Esophagus muscularis mucosa (tissue), 4 donors: ENCODE data around the gene CAMSAP1. TPM values are rescaled to one million over a fixed set of nuclear protein-coding genes. Genes with fewer than 3 reads are reported as not detected.

Experiments
- DNase-seq: peaks from one replicate; pipeline ENCODE4 v3.0.0-alpha.2; 2017; ENCODE audit errors: extremely low spot score
- H3K27ac ChIP-seq, 4 donors: fragments of 200-600 bp; sonication (generic); replicated peaks in 1 of 4; 1 replicate in 3 of 4; 2 replicates in 1 of 4; pipeline ENCODE4 v1.5.1; 2016 to 2019; ENCODE audit warnings: mild to moderate bottlenecking in 1 of 4
- H3K27me3 ChIP-seq, 4 donors: fragments of 200-600 bp; sonication (generic); one replicate each; pipeline versions ENCODE4 v1.5.1 to v1.6.0; 2016 to 2019
- H3K36me3 ChIP-seq, 4 donors: fragments of 200-600 bp; sonication (generic); one replicate each; pipeline ENCODE4 v1.5.1; 2016 to 2019
- H3K4me1 ChIP-seq, 4 donors: fragments of 200-600 bp; sonication (generic); one replicate each; pipeline ENCODE4 v1.5.1; 2016 to 2019
- H3K4me3 ChIP-seq, 4 donors: fragments of 200-600 bp; sonication (generic); 1 replicate in 2 of 4; 2 replicates in 2 of 4; pipeline ENCODE4 v1.5.1; 2016 to 2019; ENCODE audit warnings: mild to moderate bottlenecking in 4 of 4, moderate library complexity in 1 of 4
- H3K9me3 ChIP-seq, 4 donors: fragments of 200-600 bp; sonication (generic); 1 replicate in 3 of 4; 2 replicates in 1 of 4; pipeline ENCODE4 v1.5.1; 2016 to 2019
- EP300 ChIP-seq: sonication (generic); formaldehyde crosslinking; IDR thresholded peaks from one replicate; pipeline ENCODE4 v1.6.1; 2017; ENCODE audit warnings: antibody characterized with exemption
- POLR2A ChIP-seq: fragments of 450-650 bp; IDR thresholded peaks from one replicate; pipeline ENCODE4 v1.6.1; 2017; ENCODE audit warnings: antibody characterized with exemption, moderate library complexity, mild to moderate bottlenecking, low read depth
- POLR2AphosphoS5 ChIP-seq, 2 donors: sonication (generic); formaldehyde crosslinking; IDR thresholded peaks; one replicate each; pipeline ENCODE4 v1.6.1; 2017; ENCODE audit warnings: antibody characterized with exemption in 2 of 2
- WGBS: methylation state at CpG from one replicate; pipeline ENCODE4 v1.1.5; 2018; 5-methylcytosine and 5-hydroxymethylcytosine counted together
- intact Hi-C: fragments of 100-400 bp; cut with DNase I; formaldehyde crosslinking; loops from one replicate; pipeline ENCODE4 v1.15.1; 2023
- total RNA-seq, 4 donors: library from RNA; depleted of rRNA; stranded (reverse); fragments of >200 nt; gene quantifications; one replicate each; pipeline versions ENCODE4 v1.1.0 to v1.2.1, GENCODE V29; 2016
- TF ChIP-seq, protein P1 (sequence below), 3 experiments: fragments of 200-600 bp in 2 of 3; fragments of 450-650 bp in 1 of 3; sonication (generic) in 2 of 3; IDR thresholded peaks; one replicate each; pipeline ENCODE4 v1.5.1; 2017 to 2019; ENCODE audit warnings: antibody characterized with exemption in 3 of 3, mild to moderate bottlenecking in 2 of 3, moderate library complexity in 1 of 3

The CAMSAP1 gene
- total RNA-seq, 4 donors from 2014 or later, result 21.0 to 52.7 (median 30.5) TPM

GRCh38 chr9:135848341-135849047 is 58.9 kb downstream of the CAMSAP1 start:
- no peaks in the 10 kb centered on the region for H3K4me1 ChIP-seq
- no peak for DNase-seq
- H3K9me3 ChIP-seq, result no peaks in the 10 kb centered on the region
- no peak overlapping the region for H3K27ac ChIP-seq
- intact Hi-C loops, result no loop called here
- H3K4me3 ChIP-seq, result no peak overlapping the region
- H3K36me3 ChIP-seq, result peaks cover 3 to 52% (median 29%) of the 10 kb centered on the region in 4 donors
- WGBS, result 91% methylated on average over 13 of the region's 13 CpGs
- no peaks in the 10 kb centered on the region for H3K27me3 ChIP-seq
- TF ChIP-seq POLR2AphosphoS5 (IDR thresholded peaks at IDR 0.05), result no peak
- TF ChIP-seq, protein P1, sequence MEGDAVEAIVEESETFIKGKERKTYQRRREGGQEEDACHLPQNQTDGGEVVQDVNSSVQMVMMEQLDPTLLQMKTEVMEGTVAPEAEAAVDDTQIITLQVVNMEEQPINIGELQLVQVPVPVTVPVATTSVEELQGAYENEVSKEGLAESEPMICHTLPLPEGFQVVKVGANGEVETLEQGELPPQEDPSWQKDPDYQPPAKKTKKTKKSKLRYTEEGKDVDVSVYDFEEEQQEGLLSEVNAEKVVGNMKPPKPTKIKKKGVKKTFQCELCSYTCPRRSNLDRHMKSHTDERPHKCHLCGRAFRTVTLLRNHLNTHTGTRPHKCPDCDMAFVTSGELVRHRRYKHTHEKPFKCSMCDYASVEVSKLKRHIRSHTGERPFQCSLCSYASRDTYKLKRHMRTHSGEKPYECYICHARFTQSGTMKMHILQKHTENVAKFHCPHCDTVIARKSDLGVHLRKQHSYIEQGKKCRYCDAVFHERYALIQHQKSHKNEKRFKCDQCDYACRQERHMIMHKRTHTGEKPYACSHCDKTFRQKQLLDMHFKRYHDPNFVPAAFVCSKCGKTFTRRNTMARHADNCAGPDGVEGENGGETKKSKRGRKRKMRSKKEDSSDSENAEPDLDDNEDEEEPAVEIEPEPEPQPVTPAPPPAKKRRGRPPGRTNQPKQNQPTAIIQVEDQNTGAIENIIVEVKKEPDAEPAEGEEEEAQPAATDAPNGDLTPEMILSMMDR (IDR thresholded peaks at IDR 0.05), result no peak

DNA sequence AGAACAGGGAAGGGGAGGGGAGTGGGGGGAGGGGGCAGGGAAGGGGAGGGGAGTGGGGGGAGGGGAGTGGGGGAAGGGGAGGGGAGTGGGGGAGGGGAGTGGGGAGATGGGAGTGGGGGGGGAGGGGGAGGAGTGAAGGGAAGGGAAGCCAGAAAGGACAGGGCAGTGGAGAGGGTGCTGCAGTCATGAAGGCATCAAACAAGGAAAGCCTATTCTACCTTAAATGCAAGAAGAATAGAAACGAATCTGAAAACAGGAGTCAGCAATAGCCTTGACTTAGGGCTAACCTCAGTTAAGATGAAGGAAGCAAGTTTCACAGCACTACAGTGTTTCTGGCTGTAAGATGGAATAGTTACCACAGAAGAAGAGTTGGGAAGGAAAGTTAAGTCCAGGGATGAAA is 59.5 kb downstream of the CAMSAP1 start:
- Histone ChIP-seq H3K27ac (no peak overlapping the region), H3K36me3 (peaks cover 3 to 46% (median 25%) of the 10 kb centered on the region in 4 donors), H3K4me3 (no peak overlapping the region), H3K27me3 (no peaks in the 10 kb centered on the region), H3K9me3 (no peaks in the 10 kb centered on the region), H3K4me1 (no peaks in the 10 kb centered on the region)
- WGBS, result 33% methylated on average over 1 of the region's 1 CpG
- intact Hi-C loops, result no loop called here
- DNase-seq, result no peak
- no peak for TF ChIP-seq POLR2A
- TF ChIP-seq, protein P1 (IDR thresholded peaks at IDR 0.05), result no peak
- no peak for TF ChIP-seq POLR2AphosphoS5 (IDR thresholded peaks at IDR 0.05)
- TF ChIP-seq EP300, result no peak

DNA sequence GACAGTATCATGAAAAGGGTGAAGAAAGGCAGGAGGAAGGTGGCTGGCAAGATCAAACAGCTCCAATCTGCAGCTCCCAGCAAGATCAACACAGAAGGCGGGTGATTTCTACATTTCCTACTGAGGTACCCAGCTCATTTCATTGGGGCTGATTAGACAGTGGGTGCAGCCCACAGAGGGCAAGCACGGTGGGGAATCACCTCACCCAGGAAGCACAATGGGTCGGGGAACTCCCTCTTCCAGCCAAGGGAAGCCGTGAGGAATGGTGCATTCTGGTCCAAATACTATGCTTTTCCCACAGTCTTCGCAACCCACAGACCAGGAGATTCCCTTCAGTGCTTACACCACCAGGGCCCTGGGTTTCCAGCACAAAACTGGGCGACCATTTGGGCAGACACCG is 66.8 kb downstream of the CAMSAP1 start:
- DNase-seq, result no peak

GRCh38 chr9:135840107-135840506 is 67.2 kb downstream of the CAMSAP1 start:
- 99% methylated on average over 8 of the region's 9 CpGs for WGBS
- Histone ChIP-seq H3K9me3 (no peaks in the 10 kb centered on the region), H3K36me3 (peaks cover 0 to 20% (median 19%) of the 10 kb centered on the region in 4 donors), H3K27ac (no peak overlapping the region), H3K27me3 (no peaks in the 10 kb centered on the region), H3K4me3 (no peak overlapping the region), H3K4me1 (no peaks in the 10 kb centered on the region)
- intact Hi-C loops, result no loop called here
- no peak for DNase-seq
- TF ChIP-seq EP300, result no peak
- TF ChIP-seq POLR2AphosphoS5 (IDR thresholded peaks at IDR 0.05), result no peak
- TF ChIP-seq POLR2A, result no peak
- TF ChIP-seq, protein P1 (IDR thresholded peaks at IDR 0.05), result no peak

More for the DNA sequence above, 66.8 kb downstream of the CAMSAP1 start:
- H3K27ac ChIP-seq, result no peak overlapping the region
- peaks cover 0 to 19% (median 15%) of the 10 kb centered on the region in 4 donors for H3K36me3 ChIP-seq
- H3K4me3 ChIP-seq, result no peak overlapping the region
- intact Hi-C loops, result no loop called here
- H3K4me1 ChIP-seq, result no peaks in the 10 kb centered on the region
- TF ChIP-seq, protein P1 (IDR thresholded peaks at IDR 0.05), result no peak
- TF ChIP-seq EP300, result no peak
- TF ChIP-seq POLR2AphosphoS5 (IDR thresholded peaks at IDR 0.05), result no peak
- TF ChIP-seq POLR2A, result no peak
- 91% methylated on average over 4 of the region's 7 CpGs for WGBS
- no peaks in the 10 kb centered on the region for H3K27me3 ChIP-seq
- no peaks in the 10 kb centered on the region for H3K9me3 ChIP-seq

- Histone ChIP-seq H3K4me3 (no peak overlapping the region), H3K4me1 (no peaks in the 10 kb centered on the region), H3K36me3 (peaks cover 0 to 26% (median 20%) of the 10 kb centered on the region in 4 donors), H3K27me3 (no peaks in the 10 kb centered on the region), H3K9me3 (no peaks in the 10 kb centered on the region), H3K27ac (no peak overlapping the region)
- DNase-seq, result no peak
- WGBS, result 96% methylated on average over 4 of the region's 11 CpGs
- intact Hi-C loops, result no loop called here
- TF ChIP-seq EP300, result no peak
- no peak for TF ChIP-seq POLR2A
- no peak for TF ChIP-seq POLR2AphosphoS5 (IDR thresholded peaks at IDR 0.05)
- TF ChIP-seq, protein P1 (IDR thresholded peaks at IDR 0.05), result no peak
These were observed 67.8 kb downstream of the CAMSAP1 start for GRCh38 chr9:135839516-135839915.
